Body of pancreas (tissue), 4 donors: ENCODE data around the gene RBM8A.

Experiments used
- CTCF ChIP-seq, 7 experiments: fragments of 450-650 bp in 4 of 7; fragments of 200-600 bp in 3 of 7; sonication (generic) in 3 of 7; IDR thresholded peaks; one replicate each; pipeline ENCODE4 v1.5.1; 2016 to 2019; ENCODE audit warnings: antibody characterized with exemption in 7 of 7
- POLR2A ChIP-seq, 3 donors: fragments of 450-650 bp; IDR thresholded peaks; one replicate each; pipeline ENCODE4 v1.6.1; 2016; ENCODE audit warnings: antibody characterized with exemption in 3 of 3, mild to moderate bottlenecking in 2 of 3

DNA sequence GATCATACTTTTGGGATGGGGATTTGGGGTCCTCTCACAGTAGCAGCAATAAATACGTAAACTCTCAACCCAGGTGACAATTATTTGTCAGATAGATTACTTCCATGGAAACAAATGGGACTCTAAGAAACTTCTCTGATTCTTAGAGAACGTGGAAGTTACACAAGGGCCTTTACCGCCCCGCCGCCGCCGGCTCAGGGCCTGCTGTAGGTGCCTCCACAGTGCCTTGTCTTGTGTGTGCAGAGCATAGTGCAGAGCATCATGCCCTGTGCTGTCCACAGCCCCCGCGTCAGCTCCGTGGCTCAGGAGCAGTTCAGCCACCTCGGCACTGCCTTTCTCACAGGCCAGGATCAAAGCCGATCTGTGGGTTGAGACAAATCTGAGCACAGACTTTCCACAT, 52.6 kb downstream of the RBM8A start:
- TF ChIP-seq CTCF (IDR thresholded peaks at IDR 0.05) (no peak), POLR2A (IDR thresholded peaks at IDR 0.05) (no peak)
